ENCODE data around the gene MED9.

Gene MED9

DNA sequence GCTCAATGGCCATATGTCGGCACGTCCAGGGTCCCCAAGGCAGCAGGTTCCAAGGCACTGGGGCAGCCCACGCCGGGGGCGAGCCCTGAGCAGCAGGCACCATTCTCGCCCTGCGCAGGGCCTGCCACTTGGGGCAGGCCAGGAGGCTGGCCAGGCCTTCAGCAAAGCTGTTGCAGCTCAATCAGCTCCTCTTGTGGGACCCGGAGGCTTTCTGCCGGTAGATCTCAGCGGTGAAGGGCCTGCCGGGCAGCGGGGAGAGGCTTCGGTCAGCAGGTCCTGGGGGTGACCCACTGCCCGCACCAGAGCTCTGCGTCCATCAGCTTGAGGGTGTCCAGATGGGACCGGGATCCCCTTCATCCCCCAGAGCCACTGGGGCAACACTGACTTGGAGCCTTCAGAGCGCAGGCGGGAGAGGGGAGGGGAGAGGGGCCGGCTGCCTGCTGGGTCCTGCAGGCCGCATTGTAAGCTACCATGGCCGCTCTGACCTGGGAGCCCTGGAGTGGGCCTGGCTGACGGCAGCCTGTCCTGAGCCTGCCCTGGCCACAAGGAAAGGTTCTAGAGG, 28.9 kb downstream of the MED9 start:
- no peak for DNase-seq

DNA sequence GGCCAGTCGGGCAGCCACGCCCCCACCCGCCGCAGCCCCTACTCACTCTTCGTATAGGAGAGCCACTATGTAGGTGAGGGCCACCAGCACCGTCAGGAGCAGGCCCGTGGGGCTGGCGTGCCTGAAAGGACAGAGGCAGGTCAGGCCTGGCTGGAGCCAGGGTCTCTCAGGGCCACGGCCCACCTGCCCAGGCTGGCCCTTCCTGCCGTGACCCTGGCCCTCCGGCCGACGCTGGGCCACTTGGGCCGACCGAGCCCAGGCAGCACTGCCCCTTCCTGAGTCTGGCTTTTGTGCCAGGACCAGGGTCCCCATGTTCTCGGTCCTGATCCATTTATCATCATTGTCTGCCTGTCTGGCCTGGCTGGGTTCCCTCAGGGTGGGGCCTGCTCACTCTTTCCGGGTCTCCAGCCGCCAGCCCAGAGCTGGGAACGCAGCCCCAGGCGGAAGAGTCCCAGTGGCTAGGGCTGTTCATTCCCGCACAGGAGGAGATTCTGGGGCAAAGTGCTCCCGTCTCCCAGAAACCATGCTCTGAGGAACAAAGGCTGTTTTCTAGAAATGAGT, 29.5 kb downstream of the MED9 start:
- no peak for DNase-seq

DNA sequence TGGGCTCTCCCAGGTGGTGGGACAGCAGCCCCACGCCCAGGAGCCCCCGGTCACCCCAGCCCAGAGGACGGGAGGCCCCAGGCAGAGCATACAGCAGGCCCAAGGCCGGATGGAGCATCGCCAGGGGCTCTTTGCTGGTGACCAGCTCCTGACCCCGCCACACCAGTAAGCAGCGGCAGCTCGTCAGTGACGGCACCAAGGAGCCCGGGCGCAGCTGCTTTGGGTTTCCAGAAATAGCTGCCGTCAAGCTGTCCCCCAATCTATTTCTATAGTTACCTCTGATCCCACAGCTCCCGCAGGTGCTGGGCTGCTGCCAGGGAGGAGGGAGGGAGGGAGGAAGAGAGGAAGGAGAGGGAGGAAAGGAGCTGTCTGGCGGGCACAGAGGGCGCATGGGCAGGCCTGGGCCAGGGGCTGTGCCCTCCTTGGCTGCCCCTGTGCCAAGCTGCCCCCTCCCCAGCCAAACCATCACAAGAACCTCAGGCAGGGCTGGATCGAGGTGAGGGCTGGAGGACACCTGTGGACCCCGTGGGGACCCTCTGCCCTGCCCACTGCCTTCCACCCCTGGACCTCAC, 30.2 kb downstream of the MED9 start:
- DNase-seq = no peak

DNA sequence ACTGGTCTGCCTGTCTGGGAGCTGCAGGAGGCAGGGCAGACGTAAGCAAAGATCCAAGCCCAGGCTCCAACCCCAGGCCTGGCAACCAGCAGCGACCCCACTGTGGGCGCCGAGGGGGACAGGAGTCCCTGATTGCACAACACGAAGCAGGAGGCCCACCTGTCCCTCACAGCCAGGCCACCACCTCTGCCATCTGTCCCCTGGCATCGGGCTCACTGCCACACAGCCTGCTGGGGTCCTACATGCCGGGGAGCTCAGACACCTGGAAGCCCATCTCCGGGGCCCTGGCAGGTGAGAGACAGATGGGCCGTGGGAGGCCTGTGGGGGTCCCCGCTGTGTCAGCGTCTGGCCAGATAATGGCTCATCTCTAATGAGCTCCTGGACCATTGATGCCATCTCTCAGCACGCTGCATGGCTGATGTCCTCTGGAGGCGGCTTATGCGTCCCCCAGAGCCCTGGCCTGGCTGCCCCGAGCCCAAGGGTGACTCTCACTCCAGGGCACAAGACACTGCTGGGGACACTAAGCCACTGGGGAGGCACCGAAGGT, 30.7 kb downstream of the MED9 start:
- DNase-seq = no peak

DNA sequence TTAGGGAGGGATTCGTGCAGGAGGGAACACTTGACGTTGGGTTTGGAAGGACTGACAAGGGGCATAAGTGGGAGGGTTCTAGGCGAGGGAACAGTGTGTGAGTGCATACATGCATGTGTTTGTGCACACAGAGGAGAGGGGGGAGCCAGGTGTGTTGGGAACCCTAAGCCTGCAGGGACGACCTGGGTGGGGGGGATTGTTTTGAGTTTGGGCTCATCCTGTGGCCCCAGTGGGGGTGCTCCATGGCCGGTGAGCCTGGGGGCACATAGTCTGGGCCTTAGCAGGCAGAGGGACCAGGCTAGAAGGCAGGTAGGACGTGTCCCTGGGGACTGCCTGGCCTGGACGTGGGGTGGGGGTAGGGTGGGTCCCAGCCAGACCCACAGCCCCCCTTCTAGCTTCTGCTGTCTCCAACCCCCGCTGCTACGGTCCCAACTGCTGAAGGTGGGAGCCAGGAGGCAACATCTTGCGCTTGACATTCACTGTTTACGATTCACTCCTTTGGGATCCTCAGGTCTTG, 31.3 kb downstream of the MED9 start:
- no peak for DNase-seq

DNA sequence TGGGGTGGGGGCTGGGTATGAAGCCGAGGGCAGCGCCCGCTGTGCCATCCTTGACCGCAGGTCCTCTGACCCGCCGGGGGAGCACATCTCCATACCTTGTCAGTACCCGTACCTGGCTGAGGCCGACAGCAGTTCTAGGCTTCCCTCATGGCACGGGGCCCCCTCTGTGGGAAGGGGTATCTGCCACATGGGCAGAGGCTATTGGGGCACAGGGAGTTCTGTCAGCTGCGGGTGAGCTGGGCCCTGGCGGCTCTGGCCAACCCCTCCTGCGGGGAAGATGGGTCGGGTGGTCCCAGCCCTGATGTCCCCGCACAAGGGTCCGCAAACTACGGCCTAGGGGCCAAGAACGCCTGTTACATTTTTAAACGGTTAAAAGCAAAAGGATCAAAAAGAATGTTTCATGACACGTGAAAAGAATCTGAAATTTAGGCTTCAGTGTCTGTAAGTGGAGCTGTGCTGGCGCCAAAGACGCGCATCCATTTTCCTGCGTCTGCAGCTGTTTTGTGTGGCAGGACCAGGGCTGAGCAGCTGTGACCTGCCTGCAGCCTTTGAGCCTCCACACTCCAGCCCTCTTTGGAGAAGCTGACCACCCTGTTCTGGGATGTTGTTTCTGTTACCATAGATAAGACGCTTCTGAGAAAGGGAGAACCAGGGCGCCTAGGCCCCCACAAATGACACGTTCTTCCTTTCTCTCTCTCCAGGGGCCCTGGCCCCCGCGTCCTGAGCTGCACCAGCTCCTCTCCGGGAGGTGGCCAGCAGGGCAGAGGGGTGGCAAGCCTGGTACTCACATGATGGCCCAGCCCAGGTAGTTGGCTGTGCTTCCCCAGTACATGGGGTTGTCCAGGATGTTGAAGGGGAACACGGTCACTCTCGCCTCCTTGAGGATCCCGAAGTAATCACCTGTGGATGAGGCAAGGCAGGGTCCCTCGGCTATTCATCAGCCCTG, 32.1 kb downstream of the MED9 start:
- no peak for DNase-seq

DNA sequence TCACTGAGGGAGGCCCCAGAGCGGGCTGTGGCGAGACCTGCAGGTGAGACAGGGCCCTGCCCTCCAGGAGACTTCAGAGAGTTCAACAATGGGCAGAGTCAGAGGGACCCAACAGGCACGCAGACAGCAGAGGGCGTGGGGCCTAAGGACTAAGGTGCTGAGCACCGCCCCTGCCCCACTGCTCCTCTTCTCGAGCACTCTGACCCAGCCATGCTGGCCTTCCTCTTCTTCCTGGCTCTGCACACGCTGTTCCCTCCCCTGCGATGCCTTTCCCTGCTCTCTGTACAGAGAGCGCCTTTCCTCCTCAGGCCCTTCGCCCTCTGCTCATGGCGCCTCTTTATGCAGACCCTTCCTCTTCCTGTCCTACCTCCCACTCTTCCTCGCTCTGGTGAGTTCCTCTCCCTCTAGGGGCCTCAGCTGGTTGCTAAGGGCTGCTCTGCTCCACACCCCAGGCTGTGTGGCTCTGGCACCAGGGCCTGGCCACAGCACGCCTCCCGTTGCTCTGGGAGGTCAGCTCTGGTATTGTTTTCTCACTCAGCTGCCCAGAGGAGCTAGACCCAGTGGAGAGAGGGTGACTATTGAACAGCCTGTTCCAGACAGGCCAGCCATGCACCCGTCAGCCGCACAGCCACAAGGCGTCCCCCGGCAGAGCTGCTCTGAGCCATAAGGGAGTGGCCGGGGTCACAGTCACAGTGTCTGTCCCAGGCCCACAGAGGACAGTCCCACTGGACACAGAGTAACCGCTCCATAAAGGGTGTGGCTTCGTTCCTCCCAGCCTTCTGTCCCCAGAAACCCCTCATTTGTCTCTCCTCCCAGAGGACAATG, 33.0 kb downstream of the MED9 start:
- no peak for DNase-seq

DNA sequence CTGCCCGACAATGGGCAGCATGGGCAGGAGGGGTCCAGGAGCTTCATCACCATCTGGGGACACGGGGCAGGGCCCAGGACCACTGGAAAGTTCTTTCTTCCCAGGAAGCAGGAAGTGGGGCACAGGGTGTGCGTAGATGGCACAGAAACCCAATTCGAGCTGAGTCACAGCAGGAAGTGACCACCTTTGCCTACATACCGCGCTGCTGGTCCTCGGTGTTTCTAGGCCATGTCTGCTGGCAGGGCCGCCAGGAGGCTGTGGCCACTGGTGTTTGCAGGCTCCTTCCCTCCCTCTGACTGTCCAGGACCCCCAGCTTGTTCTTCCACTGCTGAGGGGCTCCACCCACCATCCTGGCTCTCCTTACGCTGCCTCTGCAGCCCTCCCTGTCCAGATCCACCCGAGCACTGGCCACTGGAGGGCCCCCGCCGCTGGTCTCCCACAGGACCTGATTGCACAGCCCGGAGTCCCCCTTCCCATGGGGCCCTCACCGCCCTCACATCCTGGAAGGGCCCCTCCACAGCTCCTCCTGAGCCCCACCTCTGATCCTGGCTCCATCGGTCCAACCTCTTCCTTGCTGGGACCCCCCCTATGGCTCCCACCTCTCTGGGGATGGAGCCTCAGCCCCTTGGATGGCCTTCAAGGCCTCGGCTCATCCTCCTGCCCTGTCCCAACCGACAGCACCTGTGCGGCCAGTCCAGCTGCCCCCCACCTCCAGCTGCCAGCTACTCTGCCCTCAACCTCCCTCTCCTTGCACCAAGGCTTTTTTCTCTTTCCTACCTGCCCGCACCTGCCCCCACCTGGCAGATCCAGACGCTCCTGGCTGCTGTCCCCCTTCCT, 33.9 kb downstream of the MED9 start:
- DNase-seq = no peak

DNA sequence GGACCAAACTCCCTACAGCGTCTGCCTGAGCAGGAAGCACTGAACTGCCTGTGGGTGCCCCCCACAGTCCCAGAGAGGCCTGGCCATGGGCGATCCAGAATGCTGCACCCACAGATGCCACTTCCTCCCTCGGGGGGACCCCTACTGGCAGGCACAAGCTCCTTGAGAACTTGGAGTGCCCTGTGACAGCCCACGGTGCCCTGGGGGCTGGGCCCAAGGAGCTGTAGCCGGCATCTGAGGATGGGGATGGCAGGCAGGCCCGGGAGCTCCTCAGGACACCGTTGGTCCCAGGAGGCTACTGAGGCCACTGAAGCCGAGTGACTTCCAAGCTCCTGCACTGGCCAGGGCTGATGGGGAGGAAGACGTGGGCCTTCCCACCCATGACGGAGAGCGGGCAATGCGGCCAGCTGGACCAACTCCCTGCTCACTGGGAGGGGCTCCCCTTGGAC, 34.5 kb downstream of the MED9 start:
- DNase-seq = no peak

DNA sequence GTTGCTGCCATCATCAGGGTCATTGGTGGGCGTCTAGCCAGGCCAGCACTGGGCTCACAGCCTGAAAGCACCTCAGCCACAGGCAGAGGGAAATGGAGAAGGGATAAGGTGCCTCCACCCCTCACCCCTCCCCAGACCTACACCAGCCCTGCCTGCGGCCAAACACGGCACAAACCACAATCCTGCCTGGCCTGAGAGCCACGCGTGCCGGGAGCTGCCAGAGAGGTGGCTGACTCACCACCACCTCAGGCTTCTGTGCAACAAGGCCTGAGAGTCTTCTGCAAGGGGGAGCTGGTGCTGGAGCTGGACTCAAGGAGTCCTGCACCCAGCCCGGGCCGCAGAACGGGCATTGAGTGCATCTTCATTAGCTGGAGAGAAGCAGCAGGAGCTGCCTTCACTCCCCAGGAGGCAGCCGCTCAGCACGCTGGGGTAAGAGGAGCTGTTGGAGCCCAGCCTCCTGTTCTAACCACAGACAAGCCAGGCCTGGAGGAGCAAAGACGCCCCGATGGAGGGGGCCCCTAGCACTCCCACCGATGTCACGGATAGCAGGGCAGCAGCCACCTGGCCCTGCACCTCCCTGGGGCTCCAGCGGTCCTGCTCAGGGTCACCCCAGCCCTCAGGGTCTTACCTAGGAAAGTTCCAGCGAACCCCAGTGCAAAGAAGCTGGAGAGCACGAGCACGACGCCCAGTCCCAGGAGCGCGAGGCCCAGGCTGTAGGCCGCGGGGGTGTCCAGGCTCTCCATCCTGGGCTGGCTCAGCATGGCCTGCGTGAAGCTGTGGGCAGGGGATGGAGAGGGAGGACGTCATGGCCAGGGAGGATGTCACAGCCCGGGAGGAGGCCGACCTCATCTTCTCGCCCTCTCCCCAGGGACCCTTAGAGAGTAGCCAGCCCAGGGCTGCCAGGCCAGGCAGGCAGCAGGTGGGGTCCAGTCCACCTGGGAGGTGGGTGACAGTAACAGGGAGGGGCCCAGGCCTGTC, 35.4 kb downstream of the MED9 start:
- DNase-seq = no peak

DNA sequence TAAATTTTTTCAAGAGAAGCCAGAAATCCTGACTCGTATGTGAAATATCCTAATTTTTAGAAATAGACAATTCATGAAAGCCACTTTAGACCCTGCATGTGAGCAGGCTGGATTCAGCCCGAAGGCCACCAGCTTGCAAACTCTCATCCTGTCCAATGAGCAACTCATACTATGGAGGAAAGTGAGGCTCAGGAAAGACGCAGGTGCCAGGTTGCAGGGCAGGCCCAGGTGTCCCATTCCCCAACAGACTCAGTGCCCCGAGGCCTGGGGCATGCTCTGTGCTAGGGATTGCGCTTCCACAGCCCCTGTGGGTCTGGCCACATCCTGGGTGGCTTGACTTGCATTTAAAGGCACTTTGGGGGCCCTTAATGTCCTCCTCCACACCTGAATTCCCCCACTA, 36.1 kb downstream of the MED9 start:
- DNase-seq = no peak

DNA sequence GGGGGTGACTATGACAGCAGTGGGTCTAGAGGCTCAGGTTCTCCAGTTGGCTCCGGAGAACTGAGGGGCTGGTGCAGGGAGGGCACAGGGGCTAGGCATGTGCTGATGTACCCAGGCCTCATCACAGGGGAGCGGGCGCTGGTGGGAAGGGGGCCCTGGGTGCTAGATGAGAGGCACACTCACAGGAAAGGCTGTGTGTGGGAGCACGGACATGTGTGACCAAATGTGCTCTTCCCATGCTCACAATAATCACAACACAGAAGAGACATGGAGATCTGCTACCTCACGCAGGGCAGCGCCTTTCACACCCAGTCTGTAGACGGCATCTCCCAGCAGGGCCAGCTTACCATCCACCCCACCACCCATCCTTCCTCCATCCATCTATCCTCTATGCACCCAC, 36.8 kb downstream of the MED9 start:
- DNase-seq = no peak

DNA sequence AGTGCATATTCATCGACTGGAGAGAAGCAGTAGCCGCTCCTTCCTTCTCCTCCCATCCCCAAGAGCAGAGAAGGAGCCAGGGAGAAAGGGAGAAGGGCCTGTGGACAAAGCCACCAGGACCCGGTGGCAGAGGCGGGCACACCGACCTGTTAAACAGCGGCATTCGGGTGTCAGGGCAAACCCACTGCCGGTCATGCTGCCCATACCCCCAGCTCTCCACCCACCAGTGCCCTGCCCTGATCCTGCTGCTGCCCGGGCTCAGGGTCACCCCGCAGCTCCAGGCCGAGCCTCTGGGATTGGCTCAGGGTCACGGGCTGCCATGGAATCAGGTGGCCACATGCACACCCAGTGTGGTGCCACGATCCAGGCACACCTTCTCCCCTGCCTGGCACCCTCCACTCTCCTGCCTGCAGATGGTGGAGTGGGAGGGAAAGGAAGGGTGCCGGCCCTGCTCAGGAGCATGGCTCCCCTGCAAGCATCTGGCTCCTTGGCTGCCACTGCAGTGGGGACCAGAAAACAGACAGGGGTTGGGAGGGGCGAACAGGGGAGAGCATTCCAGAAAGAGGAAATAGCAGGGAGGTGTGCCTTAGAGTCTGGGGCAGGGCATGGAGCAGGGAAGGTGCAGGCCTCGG, 37.7 kb downstream of the MED9 start:
- no peak for DNase-seq

DNA sequence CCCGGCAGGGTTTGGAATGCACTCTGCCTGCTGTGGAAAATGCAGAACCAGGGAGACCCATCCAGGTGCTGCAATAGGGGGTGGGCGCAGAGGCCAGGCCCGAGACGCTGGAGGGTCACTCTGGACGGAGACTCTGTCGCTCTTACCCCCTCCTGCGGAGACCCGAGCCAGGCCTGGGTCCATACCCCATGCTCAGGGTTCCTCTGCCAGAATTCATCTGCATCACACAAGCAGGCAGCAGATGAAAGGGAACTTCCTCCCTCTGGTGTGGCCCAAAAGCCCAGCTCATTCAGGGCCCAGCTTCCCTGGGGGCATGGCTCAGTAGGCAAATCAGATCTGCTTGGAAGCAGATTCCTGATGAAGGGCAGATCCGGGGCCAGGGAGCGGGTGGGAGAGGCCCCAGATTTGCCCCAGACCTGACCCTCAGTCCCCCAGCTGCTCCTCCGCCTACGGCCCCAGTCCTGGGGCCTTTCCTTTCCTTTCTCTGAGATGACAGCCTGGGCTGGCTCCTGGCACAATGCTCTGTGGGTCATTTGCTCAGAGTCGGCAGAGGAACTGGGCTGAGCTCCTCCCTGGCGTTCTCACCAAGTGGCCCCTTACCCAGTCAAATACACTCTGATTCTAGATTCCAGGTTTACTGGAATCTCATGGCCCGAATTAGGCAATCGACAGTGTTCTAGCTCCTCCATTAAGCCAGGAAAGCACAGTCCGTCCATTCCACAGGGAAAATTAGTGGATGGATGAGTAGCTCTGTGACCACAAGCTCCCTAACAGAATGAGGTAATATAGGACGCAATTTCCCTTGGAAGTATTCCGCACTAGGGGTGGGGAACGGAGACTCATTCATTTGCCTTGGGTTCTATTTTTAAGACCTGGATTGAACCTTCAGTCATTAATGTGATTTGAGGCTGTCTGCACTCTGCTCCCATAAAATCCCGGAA, 38.5 kb downstream of the MED9 start:
- no peak for DNase-seq

DNA sequence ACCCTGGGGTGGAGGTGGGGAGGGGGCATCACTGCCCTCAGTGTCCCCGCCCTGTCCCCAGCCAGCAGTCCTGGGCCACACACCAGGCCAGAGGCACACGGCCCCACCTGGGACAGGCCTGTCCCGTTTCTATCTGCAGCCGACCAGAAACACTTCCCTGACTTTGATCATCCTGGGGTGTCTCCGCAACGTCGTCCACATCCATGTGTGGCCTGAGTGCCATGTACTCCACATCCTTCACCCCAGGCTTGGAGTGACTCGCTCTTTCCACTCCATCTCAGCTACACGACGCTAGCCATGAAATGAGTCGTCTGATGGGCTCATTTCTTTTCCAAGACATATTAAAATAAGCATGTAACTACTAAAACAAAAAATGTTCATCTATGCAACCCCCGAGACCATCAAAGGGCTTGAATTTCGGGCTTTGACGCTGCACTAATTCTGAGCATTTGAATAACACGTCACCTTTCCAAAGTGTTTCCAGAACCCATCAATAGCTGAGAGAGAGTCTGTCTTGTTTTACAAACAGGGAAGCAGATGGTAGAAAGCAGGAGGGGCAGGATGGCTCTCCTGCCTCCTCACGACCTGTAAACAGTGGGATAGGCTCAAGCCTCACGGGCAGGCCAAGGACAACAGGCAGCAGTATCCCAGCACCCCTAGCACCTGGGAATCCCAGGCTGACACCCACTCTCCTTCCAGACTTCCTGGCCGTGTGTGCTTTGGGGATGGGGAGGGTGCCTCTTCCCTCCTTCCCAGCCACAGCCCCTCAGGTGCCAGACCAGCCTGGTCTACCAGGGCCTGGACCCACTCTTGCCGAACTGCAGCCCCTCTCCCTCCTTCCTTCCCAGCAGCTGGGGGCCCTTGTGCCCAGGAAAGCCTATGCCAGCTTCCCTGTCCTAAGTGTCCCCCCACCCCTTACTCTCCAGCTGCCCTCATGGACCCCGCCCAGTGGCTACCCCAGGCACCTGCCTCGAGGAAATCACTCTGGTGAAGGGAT, 39.4 kb downstream of the MED9 start:
- no peak for DNase-seq

DNA sequence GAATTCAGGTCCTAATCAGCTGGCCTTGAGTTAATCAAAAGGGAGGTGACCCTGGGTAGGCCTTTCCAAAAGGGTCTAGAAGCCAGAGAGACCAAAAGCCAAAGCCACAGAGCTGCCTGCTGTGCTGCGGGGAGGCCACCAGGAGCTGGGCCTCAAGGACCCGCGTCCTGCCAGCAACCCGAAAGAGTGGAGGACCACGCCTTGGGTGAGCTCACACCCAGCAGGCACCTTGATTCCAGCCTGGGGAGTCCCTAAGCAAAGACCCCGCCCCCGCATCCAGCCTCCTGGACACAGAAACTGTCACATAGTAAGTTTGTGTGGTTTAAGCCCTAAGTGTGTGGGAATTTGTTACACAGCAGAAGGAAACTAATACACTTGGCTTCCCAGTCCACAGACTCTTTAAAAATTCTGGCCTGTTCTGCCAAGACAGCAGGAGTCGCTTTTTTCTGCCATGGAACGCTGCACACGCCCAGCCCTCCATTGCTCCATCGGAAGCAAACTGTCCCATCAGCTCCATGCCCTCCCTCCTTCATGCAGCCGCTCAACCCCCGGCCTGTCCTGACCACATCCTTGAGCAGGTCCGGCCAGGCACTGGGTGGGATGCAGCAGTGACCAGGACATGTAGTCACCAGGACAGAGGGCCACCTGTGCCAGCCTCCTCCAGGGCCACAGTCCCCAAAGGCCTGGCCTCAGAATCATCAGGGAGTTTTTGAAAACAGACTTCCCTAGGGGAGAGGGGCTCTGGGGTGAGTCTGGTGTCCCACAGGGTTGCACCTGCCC, 40.3 kb downstream of the MED9 start:
- no peak for DNase-seq
